AG04449 (cell line): ENCODE results near the gene PPP1R3F.

Experiments used
- CTCF ChIA-PET: fragments of 350-600 bp; formaldehyde crosslinking; extraction: SDS; loops from one replicate; lab custom pipeline; 2021; ENCODE audit warnings: antibody characterized with exemption; lab: Yijun Ruan, JAX
- POLR2A ChIA-PET: fragments of 400-600, 350-600 bp; formaldehyde crosslinking; extraction: SDS; loops from one replicate; lab custom pipeline; 2020; ENCODE audit warnings: antibody characterized with exemption, inconsistent platforms; lab: Yijun Ruan, JAX
- DNase-seq: peaks from one replicate; pipeline ENCODE4 v3.0.0-alpha.2; 2010; ENCODE audit warnings: low read depth, low spot score
- H3K4me3 ChIP-seq: 2 replicates; pipeline ENCODE4 v1.5.1; 2011; ENCODE audit warnings: low read depth, mild to moderate bottlenecking, control low read depth, low read length
- CTCF ChIP-seq: IDR thresholded peaks from one replicate; pipeline ENCODE4 v1.5.1; 2011; ENCODE audit warnings: mild to moderate bottlenecking, moderate library complexity, low read length, control low read depth, inconsistent platforms; ENCODE audit not compliant: insufficient read depth; ENCODE audit errors: missing control alignments

Gene PPP1R3F

GRCh38 chrX:49276207-49276606 is 6.6 kb downstream of the PPP1R3F start:
- no peak overlapping the region for H3K4me3 ChIP-seq
- POLR2A ChIA-PET = no interaction called here
- DNase-seq = no peak
- CTCF ChIA-PET = interaction anchor here (1.1 kb wide), 1 partner anchor 83 kb away, joined by 3 read pairs; no protein-coding TSS in a partner anchor
- TF ChIP-seq CTCF = no peak

- CTCF ChIA-PET = no interaction called here
- POLR2A ChIA-PET = no interaction called here
Observed at GRCh38 chrX:49276671-49277534, 7.3 kb downstream of the PPP1R3F start.

GRCh38 chrX:49277535-49277830 is 7.9 kb downstream of the PPP1R3F start:
- H3K4me3 ChIP-seq = no peak overlapping the region
- ChIA-PET CTCF (no interaction called here), POLR2A (no interaction called here)
- TF ChIP-seq CTCF = no peak
- no peak for DNase-seq

More at GRCh38 chrX:49276671-49277534, 7.3 kb downstream of the PPP1R3F start:
- DNase-seq = no peak
- no peak for TF ChIP-seq CTCF
- no peak overlapping the region for H3K4me3 ChIP-seq

GRCh38 chrX:49278081-49278480 is 8.5 kb downstream of the PPP1R3F start:
- TF ChIP-seq CTCF = no peak
- ChIA-PET POLR2A (no interaction called here), CTCF (no interaction called here)
- H3K4me3 ChIP-seq = no peak overlapping the region
- no peak for DNase-seq

GRCh38 chrX:49282647-49283011 is 13.0 kb downstream of the PPP1R3F start:
- CTCF ChIA-PET = no interaction called here
- POLR2A ChIA-PET = no interaction called here

More at GRCh38 chrX:49282647-49283011, 13.0 kb downstream of the PPP1R3F start:
- TF ChIP-seq CTCF = no peak
- DNase-seq = no peak
- H3K4me3 ChIP-seq = no peak overlapping the region
